ENCODE measurements around the gene MTMR2.

MTMR2 gene

DNA sequence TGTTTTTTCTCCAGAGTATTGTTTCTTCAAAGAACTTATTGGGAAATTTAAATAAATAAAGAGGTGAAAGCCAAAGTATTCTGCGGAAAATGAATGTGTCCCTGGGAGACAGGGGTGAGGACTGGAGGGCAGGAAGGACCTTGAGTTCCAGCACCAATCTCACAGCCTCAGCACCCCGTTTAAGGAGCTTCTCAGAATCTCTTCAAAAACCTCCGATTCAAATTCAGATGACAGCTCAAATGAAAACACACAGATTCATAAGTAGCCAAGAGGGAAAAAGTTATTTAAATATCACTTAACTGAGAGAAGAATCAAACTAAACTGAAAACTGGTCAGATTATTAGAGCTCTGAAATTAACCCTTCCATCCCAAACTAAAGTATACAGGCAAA, 12.5 kb downstream of the MTMR2 start:
- H3K9me3 Mint-ChIP-seq = no peaks in the 10 kb centered on the region
- H3K4me1 Mint-ChIP-seq (ENCODE audit: low read depth) = peaks cover 13% of the 10 kb centered on the region
- H3K36me3 Mint-ChIP-seq (ENCODE audit: low read depth) = peaks cover 2% of the 10 kb centered on the region
- H3K27me3 Mint-ChIP-seq (ENCODE audit: low read depth) = no peaks in the 10 kb centered on the region
- H3K27ac Mint-ChIP-seq = no peak overlapping the region
- no peak overlapping the region for H3K4me3 Mint-ChIP-seq

DNA sequence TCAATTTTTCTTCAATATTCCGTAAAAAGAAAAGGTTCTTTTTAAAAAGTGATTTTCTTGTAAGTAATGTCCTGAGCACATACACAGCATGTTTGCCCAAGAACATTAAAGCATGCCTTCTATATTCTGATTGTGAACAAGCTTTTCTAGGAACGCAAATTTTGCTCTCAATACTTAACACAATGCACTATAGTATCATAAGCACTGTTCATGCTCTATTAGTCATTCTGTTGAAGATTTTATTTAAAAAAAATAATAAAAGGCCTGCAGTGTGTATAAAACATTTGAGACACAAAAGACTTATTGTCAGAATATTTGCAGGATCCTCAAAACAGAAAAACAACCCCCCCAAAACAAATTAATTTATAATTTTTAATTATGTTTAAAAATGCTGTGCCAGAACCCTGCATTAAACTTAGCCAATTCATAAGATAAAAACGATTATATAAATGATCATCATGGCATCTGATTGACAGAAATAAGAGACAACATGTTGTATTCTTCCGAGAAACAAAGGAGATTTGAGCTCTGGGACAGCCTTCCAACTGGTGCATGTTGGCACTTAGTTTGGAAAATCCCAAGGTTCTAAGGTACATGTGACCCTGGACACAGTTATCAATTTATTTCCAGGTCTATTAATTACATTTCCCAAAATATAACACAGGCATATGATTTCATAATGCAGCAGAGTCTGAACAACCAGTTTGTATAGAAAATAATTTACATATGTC, 13.1 kb downstream of the MTMR2 start:
- peaks cover 2% of the 10 kb centered on the region for H3K36me3 Mint-ChIP-seq (ENCODE audit: low read depth)

DNA sequence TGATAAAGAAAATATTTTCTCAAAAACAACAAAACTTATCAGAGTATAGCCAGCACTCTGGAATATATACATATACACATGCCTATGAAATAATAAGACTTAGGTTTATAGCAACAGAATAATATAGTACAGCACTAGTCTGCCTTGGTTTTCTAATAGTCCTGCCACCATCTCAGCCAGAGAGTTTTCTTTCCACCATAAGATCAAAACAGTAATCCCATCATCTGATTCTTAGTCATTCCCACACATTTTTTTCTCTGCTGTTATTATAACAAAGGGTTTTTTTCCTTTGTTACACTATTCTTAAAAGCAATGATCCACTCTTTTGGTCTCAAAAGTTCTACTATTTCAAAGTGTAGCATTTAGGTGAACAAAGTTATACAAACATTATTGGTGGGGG, 15.1 kb downstream of the MTMR2 start:
- H3K9me3 Mint-ChIP-seq = no peaks in the 10 kb centered on the region
- H3K27me3 Mint-ChIP-seq (ENCODE audit: low read depth) = no peaks in the 10 kb centered on the region
- H3K4me3 Mint-ChIP-seq = no peak overlapping the region
- peaks cover 9% of the 10 kb centered on the region for H3K4me1 Mint-ChIP-seq (ENCODE audit: low read depth)
- H3K36me3 Mint-ChIP-seq (ENCODE audit: low read depth) = peaks cover 1% of the 10 kb centered on the region
- H3K27ac Mint-ChIP-seq = no peak overlapping the region

More for the DNA sequence above, 13.1 kb downstream of the MTMR2 start:
- Mint-ChIP-seq H3K4me3 (no peak overlapping the region), H3K9me3 (no peaks in the 10 kb centered on the region), H3K4me1 (ENCODE audit: low read depth) (peaks cover 9% of the 10 kb centered on the region), H3K27ac (no peak overlapping the region), H3K27me3 (ENCODE audit: low read depth) (no peaks in the 10 kb centered on the region)

DNA sequence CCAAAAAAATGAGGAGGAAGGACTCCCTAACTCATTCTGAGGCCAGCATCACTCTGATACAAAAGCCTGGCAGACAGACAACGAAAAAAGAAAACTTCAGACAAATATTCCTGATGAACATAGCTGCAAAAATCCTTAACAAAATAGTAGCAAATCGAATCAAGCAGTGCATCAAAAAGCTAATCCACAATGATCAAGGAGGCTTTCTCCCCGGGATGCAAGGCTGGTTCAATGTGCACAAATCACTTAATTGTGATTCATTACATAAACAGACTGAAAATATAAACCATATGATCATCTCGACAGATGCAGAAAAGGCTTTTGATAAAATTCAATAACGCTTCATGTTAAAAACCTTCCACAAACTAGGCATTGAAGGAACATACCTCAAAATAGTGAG, 16.4 kb downstream of the MTMR2 start:
- Mint-ChIP-seq H3K9me3 (no peaks in the 10 kb centered on the region), H3K36me3 (ENCODE audit: low read depth) (no peaks in the 10 kb centered on the region), H3K4me1 (ENCODE audit: low read depth) (peaks cover 4% of the 10 kb centered on the region), H3K27ac (no peak overlapping the region), H3K4me3 (no peak overlapping the region), H3K27me3 (ENCODE audit: low read depth) (no peaks in the 10 kb centered on the region)

GRCh38 chr11:95904009-95904650, 19.8 kb downstream of the MTMR2 start:
- Mint-ChIP-seq H3K4me3 (no peak overlapping the region), H3K27ac (no peak overlapping the region), H3K36me3 (ENCODE audit: low read depth) (no peaks in the 10 kb centered on the region), H3K4me1 (ENCODE audit: low read depth) (peaks cover 4% of the 10 kb centered on the region), H3K27me3 (ENCODE audit: low read depth) (no peaks in the 10 kb centered on the region), H3K9me3 (no peaks in the 10 kb centered on the region)

DNA sequence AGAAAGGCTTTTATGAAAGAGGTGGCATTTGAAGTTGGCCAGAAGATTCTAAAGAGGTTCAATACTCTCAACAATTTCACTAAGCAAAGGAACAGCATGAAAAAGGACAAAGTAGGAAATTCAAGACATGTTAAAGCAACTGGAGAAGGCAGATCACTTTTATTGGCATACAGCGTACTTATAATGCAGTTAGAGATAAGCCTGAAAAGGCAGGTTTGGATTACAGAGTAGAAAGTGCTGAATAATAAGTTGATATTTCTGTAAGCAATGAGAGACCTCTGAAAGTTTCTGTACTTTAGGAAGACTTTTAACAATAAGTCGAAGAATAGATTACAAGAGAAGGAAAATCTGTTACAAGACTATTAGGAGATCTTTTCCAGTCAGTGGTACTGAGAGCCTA, 25.1 kb downstream of the MTMR2 start:
- peaks cover 2% of the 10 kb centered on the region for H3K4me1 Mint-ChIP-seq (ENCODE audit: low read depth)
- no peaks in the 10 kb centered on the region for H3K9me3 Mint-ChIP-seq
- H3K27ac Mint-ChIP-seq = no peak overlapping the region
- H3K36me3 Mint-ChIP-seq (ENCODE audit: low read depth) = no peaks in the 10 kb centered on the region
- no peaks in the 10 kb centered on the region for H3K27me3 Mint-ChIP-seq (ENCODE audit: low read depth)
- H3K4me3 Mint-ChIP-seq = no peak overlapping the region

DNA sequence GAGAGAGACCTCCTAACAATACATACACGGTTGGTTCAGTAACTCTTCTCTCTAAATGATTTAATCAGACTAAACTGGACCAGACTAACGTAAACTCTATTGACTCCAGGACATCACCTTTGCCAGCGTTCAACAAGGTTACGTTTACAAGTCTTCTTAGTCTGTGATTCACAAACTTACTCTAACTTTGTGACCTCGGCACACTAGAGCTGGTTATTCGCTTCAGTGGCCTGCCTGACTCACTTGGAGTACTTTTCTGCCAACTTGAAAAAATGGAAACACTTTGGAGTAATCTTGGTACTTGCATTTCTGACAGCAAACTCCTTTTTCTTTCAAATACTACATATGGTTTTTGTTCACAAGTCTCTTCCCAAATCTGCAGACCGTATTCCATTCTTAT, 26.2 kb downstream of the MTMR2 start:
- Mint-ChIP-seq H3K4me1 (ENCODE audit: low read depth) (peaks cover 2% of the 10 kb centered on the region), H3K9me3 (no peaks in the 10 kb centered on the region), H3K4me3 (no peak overlapping the region), H3K36me3 (ENCODE audit: low read depth) (no peaks in the 10 kb centered on the region), H3K27ac (no peak overlapping the region), H3K27me3 (ENCODE audit: low read depth) (no peaks in the 10 kb centered on the region)

DNA sequence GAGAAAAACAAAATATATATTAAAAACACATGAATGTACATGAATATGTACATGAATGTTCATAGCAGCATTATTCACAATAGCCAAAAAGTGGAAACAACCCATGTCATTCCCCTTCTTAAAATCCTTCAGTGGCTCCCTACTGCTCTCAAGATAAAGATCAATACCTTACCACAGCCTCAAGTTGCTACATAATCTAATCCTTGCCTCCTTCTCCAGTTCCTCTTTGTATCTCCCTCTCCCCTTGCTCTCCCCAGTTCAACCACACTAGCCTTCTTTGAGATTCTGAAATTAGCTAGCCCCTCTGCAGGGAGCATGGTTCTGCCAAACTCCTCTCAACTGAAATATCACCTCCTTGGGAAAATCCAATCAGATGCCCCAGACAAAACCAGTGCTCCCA, 28.1 kb downstream of the MTMR2 start:
- Mint-ChIP-seq H3K9me3 (no peaks in the 10 kb centered on the region), H3K27me3 (ENCODE audit: low read depth) (no peaks in the 10 kb centered on the region), H3K36me3 (ENCODE audit: low read depth) (no peaks in the 10 kb centered on the region), H3K4me1 (ENCODE audit: low read depth) (peaks cover 2% of the 10 kb centered on the region), H3K4me3 (no peak overlapping the region), H3K27ac (no peak overlapping the region)

DNA sequence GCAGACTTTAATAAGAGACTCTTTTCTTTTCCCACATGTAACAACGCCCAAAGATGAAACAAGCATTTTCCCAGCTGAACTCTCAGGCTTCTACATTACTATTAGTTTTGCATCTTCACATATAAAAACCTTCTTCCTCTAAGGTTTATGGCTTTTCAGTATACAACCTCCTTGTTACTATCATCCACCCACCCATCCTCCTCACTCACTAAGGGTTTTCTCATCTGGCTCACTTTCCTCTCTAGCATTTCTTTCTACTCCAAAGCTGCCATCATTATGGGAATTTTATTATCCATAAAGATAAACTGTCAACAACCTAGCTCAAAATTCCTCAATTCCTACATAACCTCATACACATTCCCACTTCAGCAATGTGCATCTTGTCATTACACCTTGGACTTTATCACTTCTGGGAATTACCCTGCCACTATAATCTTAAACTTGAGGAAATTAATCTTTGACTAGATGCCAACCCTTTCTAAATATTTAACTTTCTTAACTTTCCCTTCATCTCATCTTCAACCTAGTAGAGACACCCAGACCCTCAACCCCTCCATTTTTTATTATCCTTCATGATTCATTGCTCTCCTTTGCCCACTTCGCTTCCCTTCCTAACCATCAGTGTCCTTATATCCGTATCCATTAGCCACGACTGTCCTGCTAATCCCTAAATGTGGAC, 30.9 kb downstream of the MTMR2 start:
- Mint-ChIP-seq H3K4me1 (ENCODE audit: low read depth) (peaks cover 5% of the 10 kb centered on the region), H3K4me3 (no peak overlapping the region), H3K27ac (no peak overlapping the region), H3K9me3 (no peaks in the 10 kb centered on the region), H3K36me3 (ENCODE audit: low read depth) (no peaks in the 10 kb centered on the region), H3K27me3 (ENCODE audit: low read depth) (no peaks in the 10 kb centered on the region)

DNA sequence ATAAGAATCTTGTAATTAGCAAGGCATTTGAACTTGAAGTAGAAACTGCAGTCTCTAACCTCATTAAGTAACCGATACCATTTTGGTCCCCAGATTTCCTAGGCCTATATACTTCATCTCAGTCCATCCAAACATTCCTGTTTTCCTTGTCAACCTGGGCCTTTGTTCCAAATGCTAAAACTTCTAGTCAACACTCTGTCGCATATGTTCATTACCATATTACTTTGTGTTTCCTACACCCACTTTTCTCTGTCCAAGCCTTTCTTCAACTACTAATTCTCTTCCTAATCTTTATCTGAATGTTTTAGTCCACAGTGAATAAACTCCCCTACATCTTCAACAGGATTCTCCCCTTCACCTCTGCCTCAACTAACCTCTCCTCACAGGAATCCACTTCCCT, 31.4 kb downstream of the MTMR2 start:
- H3K27ac Mint-ChIP-seq = no peak overlapping the region
- H3K36me3 Mint-ChIP-seq (ENCODE audit: low read depth) = no peaks in the 10 kb centered on the region
- no peaks in the 10 kb centered on the region for H3K27me3 Mint-ChIP-seq (ENCODE audit: low read depth)
- H3K4me1 Mint-ChIP-seq (ENCODE audit: low read depth) = peaks cover 5% of the 10 kb centered on the region
- no peak overlapping the region for H3K4me3 Mint-ChIP-seq
- H3K9me3 Mint-ChIP-seq = no peaks in the 10 kb centered on the region

GRCh38 chr11:95891423-95892170, 32.3 kb downstream of the MTMR2 start:
- Mint-ChIP-seq H3K27ac (no peak overlapping the region), H3K27me3 (ENCODE audit: low read depth) (no peaks in the 10 kb centered on the region), H3K36me3 (ENCODE audit: low read depth) (peaks cover 3% of the 10 kb centered on the region), H3K4me1 (ENCODE audit: low read depth) (peaks cover 5% of the 10 kb centered on the region), H3K9me3 (no peaks in the 10 kb centered on the region), H3K4me3 (no peak overlapping the region)

- Mint-ChIP-seq H3K27me3 (ENCODE audit: low read depth) (no peaks in the 10 kb centered on the region), H3K27ac (no peak overlapping the region), H3K36me3 (ENCODE audit: low read depth) (peaks cover 5% of the 10 kb centered on the region), H3K9me3 (no peaks in the 10 kb centered on the region), H3K4me3 (no peak overlapping the region), H3K4me1 (ENCODE audit: low read depth) (peaks cover 4% of the 10 kb centered on the region)
Observed at GRCh38 chr11:95888852-95889251, 35.1 kb downstream of the MTMR2 start.

GRCh38 chr11:95888439-95888838, 35.5 kb downstream of the MTMR2 start:
- no peak overlapping the region for H3K4me3 Mint-ChIP-seq
- peaks cover 5% of the 10 kb centered on the region for H3K36me3 Mint-ChIP-seq (ENCODE audit: low read depth)
- H3K9me3 Mint-ChIP-seq = no peaks in the 10 kb centered on the region
- H3K4me1 Mint-ChIP-seq (ENCODE audit: low read depth) = peaks cover 4% of the 10 kb centered on the region
- no peak overlapping the region for H3K27ac Mint-ChIP-seq
- H3K27me3 Mint-ChIP-seq (ENCODE audit: low read depth) = no peaks in the 10 kb centered on the region

DNA sequence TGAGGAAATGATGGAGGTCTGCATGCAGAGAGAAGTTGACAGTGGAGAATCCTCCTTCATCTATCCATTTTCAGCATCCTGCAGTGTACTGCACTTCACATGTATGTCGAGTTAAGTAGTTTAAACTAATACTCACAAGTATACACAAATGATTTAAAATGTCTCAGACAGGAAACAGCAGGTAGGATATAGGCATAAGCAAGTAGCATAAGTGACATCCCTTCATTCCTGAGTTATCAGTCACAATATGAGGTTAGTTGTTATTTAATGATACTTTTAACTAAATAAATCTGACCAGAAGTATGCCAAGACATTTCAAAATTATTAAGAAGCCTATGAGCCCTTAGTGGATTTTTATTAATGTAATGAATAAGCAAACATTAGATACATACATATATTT, 37.4 kb downstream of the MTMR2 start:
- Mint-ChIP-seq H3K9me3 (no peaks in the 10 kb centered on the region), H3K27ac (no peak overlapping the region), H3K27me3 (ENCODE audit: low read depth) (no peaks in the 10 kb centered on the region), H3K36me3 (ENCODE audit: low read depth) (peaks cover 5% of the 10 kb centered on the region), H3K4me3 (no peak overlapping the region), H3K4me1 (ENCODE audit: low read depth) (peaks cover 4% of the 10 kb centered on the region)

Measured in T-helper 1 cell treated with Interleukin-12 subunit alpha and Interleukin-12 subunit beta and Interleukin-4 antibody, amounts not matched to agents 30 μg/mL and 1 μg/mL, for 36 hours (primary cell).